Right ventricle myocardium superior (tissue), 1 donor: Measurements from ENCODE around the gene CNPY4. TPM values are rescaled to one million over a fixed set of nuclear protein-coding genes. Genes with fewer than 3 reads are reported as not detected.
"Not testable (repeated sequence)": the region's sequence is repeated elsewhere in the genome, so short reads cannot be mapped to it uniquely, and the experiment has no call there.

Experiments
- ATAC-seq: fragments of 200-7000 bp; cut with Tn5 transposase; one replicate; pipeline ENCODE4 v1.9.1; 2020; ENCODE audit warnings: mild to moderate bottlenecking; ENCODE audit not compliant: poor library complexity
- DNase-seq: peaks from one replicate; pipeline ENCODE4 v3.0.0-alpha.2; 2020
- intact Hi-C: fragments of 100-400 bp; cut with DNase I; formaldehyde crosslinking; loops from one replicate; pipeline ENCODE4 v1.11.2; 2022
- total RNA-seq: library from RNA; stranded (reverse); fragmentation: NEBNext Ultra II Directional; extraction: Animal tissue kit (Norgen Biotek cat#: 25700); gene quantifications from one replicate; pipeline ENCODE4 v1.2.1, GENCODE V29; 2021
- donor health status: DM: no; HTN: yes; CAD: no; lungs with severe emphysema.

Gene CNPY4
- total RNA-seq, 1 donor from 2014 or later, result 9.5 TPM

DNA sequence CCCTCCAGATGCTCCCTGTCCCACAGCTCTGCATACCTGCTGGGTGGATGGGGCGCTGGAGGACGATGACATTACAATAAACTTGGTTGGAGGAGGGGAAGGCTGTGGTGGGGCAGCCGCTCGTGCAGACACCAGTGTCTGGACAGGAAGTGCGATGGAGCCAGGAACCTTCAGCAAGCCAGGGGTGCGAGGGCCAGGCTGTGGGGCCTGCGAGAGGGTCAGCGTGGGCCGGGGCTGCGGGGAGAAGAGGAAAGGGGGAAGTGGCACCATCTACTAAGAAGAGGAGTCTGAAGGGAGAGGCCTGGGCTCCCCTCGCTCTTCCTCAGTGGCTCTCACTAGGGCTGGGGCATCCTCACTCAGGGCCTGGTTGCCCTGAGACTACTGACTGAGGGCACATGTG, 11.5 kb upstream of the CNPY4 start:
- no peak for DNase-seq
- intact Hi-C loops, result no loop called here
- ATAC-seq, result no peak

- ATAC-seq (no peak), DNase-seq (no peak)
- intact Hi-C loops, result no loop called here
Observed at GRCh38 chr7:100109521-100110163, 9.8 kb upstream of the CNPY4 start.

GRCh38 chr7:100111156-100111555, 8.3 kb upstream of the CNPY4 start:
- ATAC-seq (no peak), DNase-seq (no peak)
- intact Hi-C loops, result no loop called here

- DNase-seq (no peak), ATAC-seq (no peak)
- intact Hi-C loops, result no loop called here
Observed at GRCh38 chr7:100111914-100112313, 7.5 kb upstream of the CNPY4 start.

GRCh38 chr7:100115026-100115425, 4.4 kb upstream of the CNPY4 start:
- DNase-seq (no peak), ATAC-seq (no peak)
- intact Hi-C loops, result no loop called here

GRCh38 chr7:100118388-100119071, 904 bp upstream of the CNPY4 start:
- intact Hi-C loops, result no loop called here

DNA sequence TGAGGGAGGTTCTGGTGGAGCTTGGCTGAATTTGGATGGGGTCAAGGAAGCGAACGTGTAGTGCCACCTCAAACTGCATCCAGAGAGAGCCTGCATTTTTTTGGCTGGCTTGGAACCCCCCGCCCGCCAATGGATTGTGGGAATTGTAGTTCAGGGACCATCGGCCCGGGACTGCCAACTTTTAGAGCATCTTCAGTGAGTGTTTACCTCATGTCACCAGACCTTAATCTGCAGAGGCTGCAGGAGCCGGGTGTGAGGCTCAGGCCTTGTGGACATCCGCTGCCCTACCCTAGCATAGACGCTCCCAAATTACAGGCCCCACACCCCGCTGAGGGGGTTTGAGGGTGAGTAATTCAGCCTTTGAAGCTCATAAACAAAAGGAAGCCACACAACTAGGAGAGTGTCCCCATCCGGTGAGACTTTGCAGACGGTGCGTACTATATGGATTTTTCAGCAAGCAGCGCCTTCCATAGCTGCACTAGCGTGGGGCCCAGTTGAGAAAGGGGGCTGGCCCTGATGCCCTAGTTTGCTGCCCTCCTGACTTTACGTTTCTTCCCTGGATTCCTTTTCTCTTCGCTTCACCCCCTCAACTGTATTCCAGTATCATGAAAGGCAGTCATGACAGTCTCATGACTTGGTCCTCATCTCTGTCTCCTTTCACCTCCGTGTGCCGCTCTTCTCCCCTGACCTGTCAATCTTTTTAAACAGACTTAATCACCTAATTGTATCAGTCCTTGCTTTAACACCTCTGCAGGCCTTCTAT, 717 bp downstream of the CNPY4 start:
- ATAC-seq (peak; percentile 77), DNase-seq (peak; percentile 69)
- intact Hi-C loops, result no loop called here

More at GRCh38 chr7:100118388-100119071, 904 bp upstream of the CNPY4 start:
- DNase-seq (no peak), ATAC-seq (no peak)

DNA sequence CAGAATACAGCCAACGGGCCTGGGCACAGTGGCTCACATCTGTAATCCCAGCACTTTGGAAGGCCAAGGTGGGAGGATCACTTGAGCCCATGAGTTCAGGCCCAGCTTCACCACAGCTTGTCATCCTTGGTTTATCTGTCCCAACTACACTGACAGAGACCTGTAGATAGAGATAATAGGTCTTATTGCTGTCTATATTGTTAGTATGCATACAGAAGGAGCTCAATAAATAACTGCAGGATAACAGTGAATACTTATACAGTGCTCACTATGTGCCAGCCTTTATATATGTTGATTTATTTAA, 1.3 kb downstream of the CNPY4 start:
- intact Hi-C loops, result no loop called here
- DNase-seq, result no peak
- no peak for ATAC-seq

- intact Hi-C loops, result no loop called here
- ATAC-seq (no peak), DNase-seq (no peak)
Observed at GRCh38 chr7:100122067-100122466, 2.6 kb downstream of the CNPY4 start.

- ATAC-seq (no peak), DNase-seq (no peak)
- intact Hi-C loops, result no loop called here
Observed at GRCh38 chr7:100122568-100122967, 3.1 kb downstream of the CNPY4 start.

- intact Hi-C loops, result no loop called here
- ATAC-seq (no peak), DNase-seq (no peak)
Observed at GRCh38 chr7:100124301-100125230, 5.1 kb downstream of the CNPY4 start.

DNA sequence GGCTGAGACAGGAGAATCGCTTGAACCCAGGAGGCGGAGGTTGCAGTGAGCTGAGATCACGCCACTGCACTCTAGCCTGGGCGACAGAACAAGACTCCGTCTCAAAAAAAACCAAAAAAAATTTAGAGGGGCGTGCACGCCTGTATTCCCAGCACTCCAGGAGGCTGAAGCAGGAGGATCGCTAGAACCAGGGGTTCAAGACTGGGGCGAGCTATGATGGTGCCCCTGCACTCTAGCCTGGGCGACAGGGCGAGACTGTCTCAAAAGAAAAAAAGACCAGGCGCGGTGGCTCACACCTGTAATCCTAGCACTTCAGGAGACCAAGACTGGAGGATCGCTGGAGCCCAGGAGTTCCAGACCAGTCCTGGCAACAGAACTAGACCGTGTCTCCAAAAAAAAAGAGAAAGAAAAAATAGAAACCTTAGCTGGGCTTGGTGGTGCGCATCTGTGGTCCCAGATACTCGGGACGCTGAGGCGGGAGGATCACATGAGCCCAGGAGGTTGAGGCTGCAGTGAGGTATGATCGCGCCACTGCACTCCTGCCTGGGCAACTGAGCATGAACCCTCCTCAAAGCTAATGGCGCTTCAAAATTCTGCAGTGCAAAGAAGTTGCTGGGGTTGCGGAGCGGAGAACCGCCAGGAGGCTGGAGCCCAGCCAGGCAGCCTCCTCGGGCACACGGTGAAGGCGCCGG, 7.0 kb downstream of the CNPY4 start:
- no peak for DNase-seq

GRCh38 chr7:100126931-100127865, 7.8 kb downstream of the CNPY4 start, which contains the start of gene MBLAC1:
MBLAC1 (plus strand) TSS chr7:100126967; CDS start chr7:100127396, 429 bp downstream.
- ATAC-seq (peak; percentile 94), DNase-seq (peak; percentile 89)
- intact Hi-C loops, result no loop called here

More for the DNA sequence above, 7.0 kb downstream of the CNPY4 start:
- peak; percentile 34 for ATAC-seq
- intact Hi-C loops, result no loop called here

DNA sequence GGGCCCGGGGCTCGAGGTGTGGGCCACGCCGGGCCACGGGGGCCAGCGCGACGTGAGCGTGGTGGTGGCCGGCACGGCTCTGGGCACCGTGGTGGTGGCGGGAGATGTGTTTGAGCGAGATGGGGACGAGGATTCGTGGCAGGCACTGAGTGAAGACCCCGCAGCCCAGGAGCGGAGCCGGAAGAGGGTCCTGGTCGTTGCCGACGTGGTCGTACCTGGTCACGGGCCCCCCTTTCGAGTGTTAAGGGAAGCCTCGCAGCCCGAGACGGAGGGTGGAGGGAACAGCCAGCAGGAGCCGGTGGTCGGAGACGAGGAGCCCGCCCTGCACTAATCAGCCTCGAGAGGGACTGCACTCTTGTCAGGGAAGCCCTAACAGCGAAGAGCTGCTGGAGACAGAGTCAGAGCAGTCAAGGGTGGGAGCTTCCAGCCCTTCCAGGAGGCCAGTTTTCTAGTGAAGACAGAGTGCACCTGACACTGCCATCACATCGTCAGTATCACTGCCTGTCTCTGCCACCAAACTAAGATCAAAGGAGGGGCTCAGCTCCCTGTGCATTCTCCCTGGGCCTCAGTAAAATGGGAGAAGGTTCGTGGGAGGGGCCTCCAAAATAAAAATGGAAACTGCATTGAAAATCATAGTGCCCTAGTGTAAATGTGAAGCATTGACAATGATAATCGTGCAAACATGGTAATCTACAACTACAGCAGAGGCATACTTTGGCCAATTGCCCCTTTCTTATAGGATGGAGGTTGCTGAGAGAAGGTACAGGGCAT, 8.6 kb downstream of the CNPY4 start:
- DNase-seq (no peak), ATAC-seq (no peak)
- intact Hi-C loops, result no loop called here

DNA sequence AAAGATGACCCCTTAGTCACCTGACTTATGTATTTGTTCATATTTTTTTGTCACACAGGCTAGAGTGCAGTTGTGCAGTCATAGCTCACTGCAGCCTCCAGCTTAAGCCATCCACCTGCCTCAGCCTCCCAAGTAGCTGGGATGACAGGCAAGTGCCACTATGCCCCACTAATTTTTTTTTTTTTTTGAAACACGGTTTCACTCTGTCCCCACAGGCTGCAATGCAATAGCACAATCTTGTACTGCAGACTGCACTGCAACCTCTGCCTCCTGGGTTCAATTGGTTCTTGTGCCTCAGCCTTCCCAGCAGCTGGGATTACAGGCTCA, 9.2 kb downstream of the CNPY4 start:
- DNase-seq (no peak), ATAC-seq (no peak)
- intact Hi-C loops, result no loop called here

DNA sequence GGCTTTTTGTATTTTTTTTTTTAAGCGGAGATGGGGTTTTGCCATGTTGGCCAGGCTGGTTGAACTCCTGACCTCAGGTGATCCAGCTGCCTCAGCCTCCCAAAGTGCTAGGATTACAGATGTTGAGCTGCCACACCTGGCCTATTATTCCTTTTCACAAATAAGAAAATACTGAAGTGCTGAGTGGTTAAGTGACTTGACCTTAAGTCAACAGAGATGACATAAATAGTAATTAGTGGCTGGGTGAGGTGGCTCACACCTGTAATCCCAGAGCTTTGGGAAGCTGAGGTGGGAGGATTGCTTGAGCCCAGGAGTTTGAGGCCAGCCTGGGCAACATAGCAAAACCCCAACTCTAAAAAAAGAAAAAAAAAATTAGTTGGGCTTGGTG, 10.8 kb downstream of the CNPY4 start:
- intact Hi-C loops, result loop anchor here (10.0 kb wide), 1 partner anchor 85 kb away; the partner anchor contains the start of gene PVRIG
- not testable (repeated sequence) for DNase-seq, ATAC-seq
